ENCODE measurements around the gene CRELD1.

GRCh38 chr3:9897408-9898372 lies 35.9 kb upstream of the CRELD1 start:
- TF ChIP-seq CTCF (IDR thresholded peaks at IDR 0.05; ENCODE audit: low read depth, low read length) (no peak), EZH2phosphoT487 (IDR thresholded peaks at IDR 0.05; ENCODE audit: low read depth) (no peak)

Measured in OCI-LY3 (cell line).